Liver (tissue), 9 donors: ENCODE results near the gene GUK1. TPM values are rescaled to one million over a fixed set of nuclear protein-coding genes. Genes with fewer than 3 reads are reported as not detected.

Experiments
- DNase-seq: peaks from one replicate; pipeline ENCODE4 v3.0.0-alpha.2; 2017; ENCODE audit warnings: low spot score
- H3K27ac ChIP-seq, 2 donors: one replicate each; pipeline ENCODE4 v1.7.0; 2013; ENCODE audit warnings: inconsistent platforms in 2 of 2, low read length in 2 of 2, control low read depth in 1 of 2, low read depth in 1 of 2, mild to moderate bottlenecking in 1 of 2
- H3K27me3 ChIP-seq, 4 donors: one replicate each; pipeline versions ENCODE4 v1.6.1 to v1.7.0; 2013; ENCODE audit warnings: low read length in 3 of 4, inconsistent platforms in 1 of 4, mild to moderate bottlenecking in 1 of 4, moderate library complexity in 1 of 4; ENCODE audit not compliant: control insufficient read depth in 4 of 4, insufficient read depth in 4 of 4
- H3K36me3 ChIP-seq, 4 donors: one replicate each; pipeline versions ENCODE4 v1.6.1 to v1.7.0; 2013; ENCODE audit warnings: low read length in 3 of 4, mild to moderate bottlenecking in 3 of 4, low read depth in 1 of 4, moderate library complexity in 1 of 4; ENCODE audit not compliant: control insufficient read depth in 4 of 4, insufficient read depth in 3 of 4
- H3K4me1 ChIP-seq, 4 donors: one replicate each; pipeline versions ENCODE4 v1.6.1 to v1.7.0; 2013; ENCODE audit warnings: low read length in 3 of 4, mild to moderate bottlenecking in 3 of 4, moderate library complexity in 1 of 4; ENCODE audit not compliant: control insufficient read depth in 4 of 4, insufficient read depth in 4 of 4
- H3K4me3 ChIP-seq, 3 donors: one replicate each; pipeline versions ENCODE4 v1.6.1 to v1.7.0; 2013; ENCODE audit warnings: low read length in 3 of 3, control low read depth in 1 of 3, low read depth in 1 of 3, mild to moderate bottlenecking in 1 of 3
- H3K9ac ChIP-seq, 2 donors: one replicate each; pipeline ENCODE4 v1.7.0; 2013; ENCODE audit warnings: low read length in 2 of 2, mild to moderate bottlenecking in 2 of 2, moderate library complexity in 2 of 2, control low read depth in 1 of 2, low read depth in 1 of 2
- H3K9me3 ChIP-seq, 4 donors: one replicate each; pipeline versions ENCODE4 v1.6.1 to v1.7.0; 2013; ENCODE audit warnings: low read length in 3 of 4; ENCODE audit not compliant: control insufficient read depth in 4 of 4
- ATF3 ChIP-seq: IDR thresholded peaks from 2 replicates; pipeline ENCODE4 v1.6.1; 2016; ENCODE audit warnings: antibody characterized with exemption
- CTCF ChIP-seq: fragments of 150-350 bp; IDR thresholded peaks from 2 replicates; pipeline ENCODE4 v1.5.1; 2017; ENCODE audit warnings: improper control_type of control experiment, low read depth, low read length; ENCODE audit not compliant: missing input control
- EGR1 ChIP-seq, 2 donors: IDR thresholded peaks; 2 replicates each; pipeline ENCODE4 v1.6.1; 2016 to 2018; ENCODE audit warnings: antibody characterized with exemption in 2 of 2, low read depth in 2 of 2
- FOXA1 ChIP-seq: IDR thresholded peaks from 2 replicates; pipeline ENCODE4 v1.6.1; 2016; ENCODE audit warnings: antibody characterized with exemption
- FOXA2 ChIP-seq: IDR thresholded peaks from 2 replicates; pipeline ENCODE4 v1.6.1; 2016; ENCODE audit warnings: antibody characterized with exemption
- GABPA ChIP-seq, 2 donors: IDR thresholded peaks in 1 of 2; conservative IDR thresholded peaks in 1 of 2; 2 replicates each; pipeline ENCODE4 v1.6.1; 2016; ENCODE audit warnings: antibody characterized with exemption in 2 of 2, mild to moderate bottlenecking in 1 of 2, moderate library complexity in 1 of 2
- HNF4A ChIP-seq, 2 donors: conservative IDR thresholded peaks; 2 replicates each; pipeline ENCODE4 v1.6.1; 2016; ENCODE audit warnings: antibody characterized with exemption in 2 of 2, mild to moderate bottlenecking in 2 of 2
- HNF4G ChIP-seq: IDR thresholded peaks from 2 replicates; pipeline ENCODE4 v1.6.1; 2016; ENCODE audit warnings: antibody characterized with exemption
- JUND ChIP-seq, 2 donors: IDR thresholded peaks; 2 replicates each; pipeline ENCODE4 v1.6.1; 2016; ENCODE audit warnings: antibody characterized with exemption in 2 of 2
- MAX ChIP-seq: IDR thresholded peaks from 2 replicates; pipeline ENCODE4 v1.6.1; 2016; ENCODE audit warnings: antibody characterized with exemption
- NR2F2 ChIP-seq: IDR thresholded peaks from 2 replicates; pipeline ENCODE4 v1.6.1; 2016; ENCODE audit warnings: antibody characterized with exemption
- RAD21 ChIP-seq, 2 donors: IDR thresholded peaks; 2 replicates each; pipeline ENCODE4 v1.6.1; 2016; ENCODE audit warnings: antibody characterized with exemption in 2 of 2, mild to moderate bottlenecking in 2 of 2
- REST ChIP-seq: IDR thresholded peaks from 2 replicates; pipeline ENCODE4 v1.6.1; 2016; ENCODE audit warnings: antibody characterized with exemption, mild to moderate bottlenecking
- RXRA ChIP-seq, 2 donors: IDR thresholded peaks; 2 replicates each; pipeline ENCODE4 v1.6.1; 2017 to 2018; ENCODE audit warnings: antibody characterized with exemption in 2 of 2, mild to moderate bottlenecking in 1 of 2
- SP1 ChIP-seq: IDR thresholded peaks from 2 replicates; pipeline ENCODE4 v1.6.1; 2018; ENCODE audit warnings: antibody characterized with exemption, mild to moderate bottlenecking
- TAF1 ChIP-seq: conservative IDR thresholded peaks from 2 replicates; pipeline ENCODE4 v1.6.1; 2016; ENCODE audit warnings: antibody characterized with exemption, mild to moderate bottlenecking
- YY1 ChIP-seq: IDR thresholded peaks from 2 replicates; pipeline ENCODE4 v1.6.1; 2016; ENCODE audit warnings: antibody characterized with exemption, mild to moderate bottlenecking
- ZBTB33 ChIP-seq: IDR thresholded peaks from 2 replicates; pipeline ENCODE4 v1.6.1; 2016; ENCODE audit warnings: antibody characterized with exemption
- WGBS: extraction: QIAGEN DNeasy Blood & Tissue Kit; methylation state at CpG from one replicate; pipeline ENCODE4 v1.1.7; 2013; 5-methylcytosine and 5-hydroxymethylcytosine counted together
- polyA plus RNA-seq, 2 donors: library from polyadenylated mRNA; stranded (reverse) in 1 of 2; unstranded in 1 of 2; fragments of 200-250 nt in 1 of 2; fragments of >200 nt in 1 of 2; fragmentation: Nextera tagmentation in 1 of 2; extraction: Ambion mirVana in 1 of 2; gene quantifications; one replicate each; pipeline versions ENCODE4 v1.2.1 to v1.2.3, GENCODE V29; 2013 to 2015
- total RNA-seq, 2 donors: library from RNA; depleted of rRNA; stranded (reverse); fragments of >200 nt; gene quantifications; one replicate each; pipeline ENCODE4 v1.2.3, GENCODE V29; 2014
- donor health status: healthy.
- donor health status: healthy.
- donor health status: healthy.
- donor health status: healthy.
- donor health status: healthy.

Gene GUK1
- total and polyA plus RNA-seq, 4 donors = 147 to 251 (median 216) TPM

GRCh38 chr1:228165372-228166169 is 25.5 kb downstream of the GUK1 start, which contains the start of gene IBA57:
IBA57 (plus strand) TSS chr1:228165804; CDS start chr1:228165817, 13 bp downstream.
- no peaks in the 10 kb centered on the region for H3K36me3 ChIP-seq
- peak within 1 kb of the TSS; percentile 82 to 94 for H3K9ac ChIP-seq
- no peaks in the 10 kb centered on the region for H3K27me3 ChIP-seq
- peak; percentile 100 for DNase-seq
- no peaks in the 10 kb centered on the region for H3K9me3 ChIP-seq
- H3K4me1 ChIP-seq = peaks cover 0 to 18% (median 4%) of the 10 kb centered on the region in 4 donors
- peak within 1 kb of the TSS; percentile 59 to 84 (median 77) for H3K4me3 ChIP-seq
- H3K27ac ChIP-seq = peak within 1 kb of the TSS; percentile 97 to 99
- TF ChIP-seq YY1 = peak; percentile 88
- peak; percentile 98 for TF ChIP-seq CTCF
- TF ChIP-seq ZBTB33 = no peak
- TF ChIP-seq EGR1 (IDR thresholded peaks at IDR 0.05; ENCODE audit: low read depth in 2 of 2) = peak in 1 of 2 donors; percentile 24
- TF ChIP-seq TAF1 = no peak
- TF ChIP-seq JUND (IDR thresholded peaks at IDR 0.05) = peak in 1 of 2 donors; percentile 34
- no peak for TF ChIP-seq MAX
- TF ChIP-seq ATF3 = no peak
- peak in 1 of 2 donors; percentile 40 for TF ChIP-seq RAD21 (IDR thresholded peaks at IDR 0.05)
- peak in 1 of 2 donors; percentile 78 for TF ChIP-seq GABPA (IDR thresholded peaks at IDR 0.05 in 1 of 2, conservative IDR thresholded peaks at IDR 0.05 in 1 of 2)
- no peak for TF ChIP-seq REST
- no peak for TF ChIP-seq FOXA2
- no peak for TF ChIP-seq HNF4G
- peak; percentile 74 for TF ChIP-seq SP1
- no peak for TF ChIP-seq HNF4A (conservative IDR thresholded peaks at IDR 0.05)
- TF ChIP-seq FOXA1 = no peak
- TF ChIP-seq RXRA (IDR thresholded peaks at IDR 0.05) = peak in 1 of 2 donors; percentile 12
- TF ChIP-seq NR2F2 = no peak
- under 1% methylated on average over 93 of the region's 93 CpGs for WGBS
